Nephron progenitor cell (in vitro differentiated cells): ENCODE results near the gene TMUB2.

Source experiments
- DNase-seq: peaks from one replicate; pipeline ENCODE4 v3.0.0; 2021
- H3K27ac Mint-ChIP-seq: 2 replicates; pipeline ENCODE4 v1.8.0; 2021; ENCODE audit warnings: mild to moderate bottlenecking, moderate library complexity, mixed read lengths
- H3K27me3 Mint-ChIP-seq: 2 replicates; pipeline ENCODE4 v1.8.0; 2021; ENCODE audit warnings: mild to moderate bottlenecking, low read depth, mixed read lengths; ENCODE audit not compliant: poor library complexity
- H3K36me3 Mint-ChIP-seq: 2 replicates; pipeline ENCODE4 v1.8.0; 2021; ENCODE audit warnings: low read depth, mixed read lengths
- H3K4me1 Mint-ChIP-seq: 2 replicates; pipeline ENCODE4 v1.8.0; 2021; ENCODE audit warnings: mixed read lengths
- H3K4me3 Mint-ChIP-seq: 2 replicates; pipeline ENCODE4 v1.8.0; 2021; ENCODE audit warnings: mild to moderate bottlenecking, moderate library complexity, mixed read lengths
- H3K9me3 Mint-ChIP-seq: 2 replicates; pipeline ENCODE4 v1.8.0; 2021; ENCODE audit warnings: mild to moderate bottlenecking, moderate library complexity, mixed read lengths
- TF ChIP-seq, protein P1 (sequence below): fragments of 200-600 bp; sonication (generic); IDR thresholded peaks from 2 replicates; pipeline ENCODE4 v1.5.0; 2021; ENCODE audit warnings: antibody characterized with exemption

The TMUB2 gene

DNA sequence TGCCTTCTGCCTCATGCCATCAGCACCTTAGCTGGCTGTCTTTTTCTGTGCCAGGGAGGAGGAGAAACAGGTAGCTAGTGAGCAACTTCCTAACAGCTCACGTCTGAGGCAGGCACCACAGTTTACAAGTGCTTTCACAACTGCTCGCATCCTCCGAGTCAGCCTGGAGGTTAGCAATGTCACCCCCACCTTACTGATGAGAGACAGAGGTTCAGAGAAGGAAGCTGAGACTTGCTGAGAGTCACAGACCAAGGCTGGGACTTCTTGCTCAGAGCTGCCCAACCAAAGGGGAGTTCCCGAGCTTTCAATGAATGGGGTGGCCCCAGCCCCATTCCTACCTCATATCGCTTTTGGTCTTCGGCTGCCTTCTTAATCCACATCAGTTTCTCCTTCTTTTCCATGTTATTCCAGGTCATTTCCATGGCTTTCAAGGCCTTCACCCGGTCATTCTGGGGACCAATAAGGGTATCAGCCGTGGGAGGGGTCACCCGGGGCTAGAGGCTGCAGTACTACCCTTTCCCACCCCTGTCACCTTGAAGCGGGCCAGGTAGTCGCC, 23.1 kb downstream of the TMUB2 start:
- Mint-ChIP-seq H3K4me1 (peaks cover 39% of the 10 kb centered on the region), H3K9me3 (no peaks in the 10 kb centered on the region), H3K27ac (no peak overlapping the region), H3K27me3 (peaks cover 3% of the 10 kb centered on the region), H3K36me3 (peaks cover 35% of the 10 kb centered on the region), H3K4me3 (no peak overlapping the region)
- TF ChIP-seq, protein P1, sequence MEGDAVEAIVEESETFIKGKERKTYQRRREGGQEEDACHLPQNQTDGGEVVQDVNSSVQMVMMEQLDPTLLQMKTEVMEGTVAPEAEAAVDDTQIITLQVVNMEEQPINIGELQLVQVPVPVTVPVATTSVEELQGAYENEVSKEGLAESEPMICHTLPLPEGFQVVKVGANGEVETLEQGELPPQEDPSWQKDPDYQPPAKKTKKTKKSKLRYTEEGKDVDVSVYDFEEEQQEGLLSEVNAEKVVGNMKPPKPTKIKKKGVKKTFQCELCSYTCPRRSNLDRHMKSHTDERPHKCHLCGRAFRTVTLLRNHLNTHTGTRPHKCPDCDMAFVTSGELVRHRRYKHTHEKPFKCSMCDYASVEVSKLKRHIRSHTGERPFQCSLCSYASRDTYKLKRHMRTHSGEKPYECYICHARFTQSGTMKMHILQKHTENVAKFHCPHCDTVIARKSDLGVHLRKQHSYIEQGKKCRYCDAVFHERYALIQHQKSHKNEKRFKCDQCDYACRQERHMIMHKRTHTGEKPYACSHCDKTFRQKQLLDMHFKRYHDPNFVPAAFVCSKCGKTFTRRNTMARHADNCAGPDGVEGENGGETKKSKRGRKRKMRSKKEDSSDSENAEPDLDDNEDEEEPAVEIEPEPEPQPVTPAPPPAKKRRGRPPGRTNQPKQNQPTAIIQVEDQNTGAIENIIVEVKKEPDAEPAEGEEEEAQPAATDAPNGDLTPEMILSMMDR, result no peak
- no peak for DNase-seq

DNA sequence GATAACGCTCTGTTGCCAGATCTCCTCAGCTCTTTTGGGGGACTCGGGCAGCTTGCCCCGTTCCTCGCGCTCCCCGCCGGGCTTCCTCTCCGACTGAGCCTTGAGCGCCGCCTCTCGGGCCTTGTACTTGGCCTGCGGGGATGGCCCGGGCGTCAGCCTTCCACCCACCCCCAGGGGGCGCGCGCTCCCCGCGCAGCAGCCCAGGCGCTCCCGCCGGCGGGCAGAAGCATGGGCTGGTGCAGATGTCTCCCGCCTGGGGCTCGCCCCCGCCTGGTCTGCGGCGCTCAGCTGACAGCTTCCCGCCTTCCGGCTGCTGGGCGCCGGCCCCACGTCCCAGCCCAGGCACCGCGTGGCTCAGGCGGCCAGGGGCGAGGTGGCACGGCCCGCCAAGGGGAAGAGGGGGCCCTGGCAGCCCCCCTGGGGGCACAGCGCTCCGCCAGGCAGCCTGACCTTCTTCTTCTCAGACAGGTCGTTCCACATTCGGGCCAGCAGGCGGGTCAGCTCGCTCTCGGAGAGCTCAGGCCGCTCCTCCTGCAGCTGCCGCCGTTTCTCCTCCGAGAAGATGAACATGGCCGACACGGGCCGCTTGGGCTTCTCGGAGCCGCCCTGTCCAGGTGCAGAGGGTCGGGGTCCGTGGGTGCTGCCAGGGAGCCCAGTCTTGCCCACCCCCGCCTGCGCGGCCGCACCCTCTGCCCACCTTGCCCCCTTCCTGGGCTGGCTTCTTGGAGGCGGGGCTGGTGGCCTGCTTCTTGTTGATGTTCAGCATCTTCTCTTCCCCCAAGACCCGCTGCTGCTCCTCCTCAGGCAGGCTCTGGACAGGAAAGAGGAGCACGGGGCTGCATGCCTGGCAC, 23.8 kb downstream of the TMUB2 start:
- peak; percentile 92 for DNase-seq
- H3K27ac Mint-ChIP-seq, result no peak overlapping the region
- TF ChIP-seq, protein P1, result peak; percentile 96
- no peaks in the 10 kb centered on the region for H3K9me3 Mint-ChIP-seq
- peaks cover 3% of the 10 kb centered on the region for H3K27me3 Mint-ChIP-seq
- peaks cover 42% of the 10 kb centered on the region for H3K36me3 Mint-ChIP-seq
- peaks cover 42% of the 10 kb centered on the region for H3K4me1 Mint-ChIP-seq
- no peak overlapping the region for H3K4me3 Mint-ChIP-seq

DNA sequence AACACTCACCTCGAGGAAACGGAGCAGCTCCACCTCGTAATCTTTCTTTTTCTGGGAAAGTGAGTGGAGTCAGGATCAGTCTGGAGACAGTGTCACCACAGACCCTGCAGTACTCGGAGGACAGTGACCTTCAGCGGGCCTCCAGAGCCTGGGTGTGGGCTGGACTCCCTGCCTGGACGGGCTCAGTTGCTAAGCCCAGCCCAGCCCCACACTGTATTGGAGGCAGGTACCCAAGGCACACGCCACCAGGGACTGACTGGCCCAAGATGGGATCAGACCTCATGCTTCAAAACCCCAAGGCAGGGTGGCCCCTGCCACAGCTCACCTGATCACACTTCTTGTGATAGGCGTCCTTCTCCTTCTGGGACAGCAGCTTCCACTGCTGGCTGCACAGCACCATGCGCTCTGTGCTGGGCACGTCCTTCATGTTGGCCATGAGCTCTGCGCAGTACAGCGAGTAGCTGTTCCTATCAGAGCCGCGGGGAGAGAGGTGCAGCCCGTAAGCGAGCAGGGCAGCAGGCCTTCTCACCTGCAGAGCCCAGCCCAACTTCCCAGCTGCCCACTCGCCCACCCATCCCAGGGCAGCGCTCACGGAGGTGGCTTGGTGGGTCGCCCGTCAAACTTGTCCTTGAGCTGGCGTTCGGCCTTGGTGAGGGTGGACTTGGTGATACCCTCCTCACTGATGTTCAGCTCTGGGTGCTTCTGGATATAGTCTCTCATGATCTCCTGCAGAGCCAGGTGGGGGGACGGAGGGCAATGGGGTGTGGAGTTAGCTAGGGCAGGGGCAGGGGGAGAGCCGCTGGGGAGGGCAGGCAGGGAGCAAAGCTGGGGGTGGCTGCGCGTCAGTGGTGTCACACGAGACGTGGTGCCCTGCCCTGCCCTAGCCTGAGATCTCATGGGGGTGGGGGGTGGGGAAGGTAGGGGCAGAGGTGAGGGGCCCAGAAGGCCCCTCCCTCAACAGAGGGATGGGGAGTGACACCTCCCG, 24.8 kb downstream of the TMUB2 start:
- Mint-ChIP-seq H3K4me3 (no peak overlapping the region), H3K27me3 (peaks cover 3% of the 10 kb centered on the region)

DNA sequence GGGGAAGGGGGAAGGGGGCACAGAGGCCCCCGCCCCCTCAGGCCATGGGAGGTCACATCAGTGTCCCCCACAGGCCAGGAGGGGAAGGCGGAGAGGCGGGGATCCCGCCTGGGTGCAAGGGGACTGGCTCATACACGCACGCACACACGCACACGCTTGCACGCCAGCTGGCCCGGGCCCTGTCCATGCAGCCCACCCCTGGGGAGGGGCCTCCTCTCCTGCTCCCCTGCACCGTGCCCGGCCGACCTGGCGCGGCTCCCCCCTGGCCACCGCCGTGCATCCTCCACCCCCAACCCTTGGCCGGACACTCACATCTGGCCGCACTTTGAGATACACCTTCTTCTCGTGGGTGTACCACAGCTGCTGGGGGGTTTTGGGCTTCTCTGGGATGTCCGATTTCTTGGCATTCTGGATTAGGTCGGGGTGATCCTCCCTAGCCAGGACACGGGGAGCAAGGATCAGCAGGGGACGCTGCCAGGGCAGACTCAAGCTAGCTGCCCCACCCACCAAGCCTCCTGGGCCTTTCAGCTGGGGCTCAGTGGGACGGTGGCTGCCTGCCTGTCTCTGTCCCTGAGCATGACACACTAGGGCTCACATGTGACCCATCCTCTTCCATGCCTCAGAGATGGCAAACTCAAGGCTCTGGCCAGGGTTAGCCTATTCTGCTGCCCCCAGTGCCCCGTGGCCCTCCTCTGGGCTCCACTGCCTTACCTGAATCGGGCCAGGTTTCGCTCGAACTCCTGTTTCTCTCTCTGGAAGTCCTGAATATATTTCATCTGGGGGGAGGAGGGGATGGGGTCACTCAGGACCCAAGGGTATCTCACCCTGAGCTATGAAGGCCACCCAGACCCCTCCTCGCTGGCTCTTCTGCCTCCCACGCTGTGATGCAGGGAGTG, 26.0 kb downstream of the TMUB2 start:
- H3K27ac Mint-ChIP-seq, result peak overlapping the region; percentile 92
- no peaks in the 10 kb centered on the region for H3K9me3 Mint-ChIP-seq
- H3K27me3 Mint-ChIP-seq, result peaks cover 3% of the 10 kb centered on the region
- TF ChIP-seq, protein P1, result no peak
- peaks cover 55% of the 10 kb centered on the region for H3K4me1 Mint-ChIP-seq
- DNase-seq, result no peak
- peaks cover 52% of the 10 kb centered on the region for H3K36me3 Mint-ChIP-seq
- peak overlapping the region; percentile 38 for H3K4me3 Mint-ChIP-seq

More for the DNA sequence above, 24.8 kb downstream of the TMUB2 start:
- Mint-ChIP-seq H3K9me3 (no peaks in the 10 kb centered on the region), H3K36me3 (peaks cover 52% of the 10 kb centered on the region), H3K4me1 (peaks cover 43% of the 10 kb centered on the region), H3K27ac (peak overlapping the region; percentile 68)
- TF ChIP-seq, protein P1, result no peak
- no peak for DNase-seq
